GM12878 (cell line): Measurements from ENCODE around the gene C6orf52. TPM values are rescaled to one million over a fixed set of nuclear protein-coding genes. Genes with fewer than 3 reads are reported as not detected.

Experiments used
- ATAC-seq: fragments of 200-7000 bp; cut with Tn5 transposase; 3 replicates; pipeline ENCODE4 v1.9.1; 2020; ENCODE audit warnings: mild to moderate bottlenecking, moderate library complexity
- BruUV-seq: library from RNA; stranded (reverse); fragments of 400-500 nt; replicated peaks from 2 replicates; lab custom pipeline; 2021; lab: Mats Ljungman, UMichigan
- CTCF ChIA-PET: fragments of 300-600 bp; sonication (Branson Sonifier 250); formaldehyde crosslinking; extraction: SDS; loops from one replicate; lab custom pipeline; 2021; ENCODE audit warnings: inconsistent platforms; lab: Yijun Ruan, JAX
- POLR2A ChIA-PET: fragments of 350-600 bp; formaldehyde crosslinking; extraction: SDS; loops from one replicate; lab custom pipeline; 2021; ENCODE audit warnings: inconsistent platforms; lab: Charles Lee
- RAD21 ChIA-PET: fragments of 300-600 bp; sonication (Branson Sonifier 250); formaldehyde crosslinking; loops from one replicate; lab custom pipeline; 2023; ENCODE audit warnings: antibody characterized with exemption; ENCODE audit not compliant: unreplicated experiment; lab: Charles Lee
- SMC1A ChIA-PET: fragments of 300-600 bp; sonication (Branson Sonifier 250); formaldehyde crosslinking; loops from one replicate; lab custom pipeline; 2023; ENCODE audit not compliant: unreplicated experiment, uncharacterized antibody; lab: Charles Lee
- DNase-seq: peaks from one replicate; pipeline ENCODE4 v3.0.0-alpha.2; 2011; ENCODE audit warnings: low read depth, low spot score
- FAIRE-seq: peaks from 3 replicates; lab custom pipeline; 2011; peaks lifted over from hg19 to GRCh38; lab: Jason Lieb, UNC
- H2AFZ ChIP-seq: 2 replicates; pipeline ENCODE4 v1.6.0; 2011; ENCODE audit warnings: low read depth, low read length, control low read depth; ENCODE audit not compliant: control insufficient read depth
- H3K27ac ChIP-seq: 2 replicates; pipeline ENCODE4 v1.5.1; 2011; ENCODE audit warnings: control low read depth; ENCODE audit not compliant: control insufficient read depth, insufficient read depth
- H3K27me3 ChIP-seq, 2 experiments: replicated peaks in 1 of 2; 2 replicates each; pipeline versions ENCODE4 v1.6.0 to v1.6.1; 2011; ENCODE audit warnings: low read length in 1 of 2; ENCODE audit not compliant: control insufficient read depth in 2 of 2, insufficient read depth in 2 of 2
- H3K36me3 ChIP-seq, 2 experiments: 2 replicates each; pipeline ENCODE4 v1.5.1; 2011; ENCODE audit warnings: low read length in 1 of 2; ENCODE audit not compliant: control insufficient read depth in 2 of 2, insufficient read depth in 2 of 2
- H3K4me1 ChIP-seq: 2 replicates; pipeline ENCODE4 v1.6.1; 2011; ENCODE audit warnings: mild to moderate bottlenecking, low read length, moderate library complexity, mixed read lengths; ENCODE audit not compliant: control insufficient read depth, insufficient read depth
- H3K4me2 ChIP-seq: 2 replicates; pipeline ENCODE4 v1.6.0; 2011; ENCODE audit warnings: control low read depth; ENCODE audit not compliant: control insufficient read depth, insufficient read depth
- H3K4me3 ChIP-seq: fragments of 200-600 bp; sonication (generic); 2 replicates; pipeline ENCODE4 v1.5.1; 2016
- H3K79me2 ChIP-seq: 2 replicates; pipeline ENCODE4 v1.6.0; 2011; ENCODE audit warnings: low read length; ENCODE audit not compliant: control insufficient read depth, insufficient read depth
- H3K9ac ChIP-seq: 2 replicates; pipeline ENCODE4 v1.8.0; 2011; ENCODE audit warnings: low read length, control low read depth, mixed read lengths; ENCODE audit not compliant: control insufficient read depth, insufficient read depth
- H3K9me3 ChIP-seq: replicated peaks from 3 replicates; pipeline ENCODE4 v1.5.1; 2011; ENCODE audit warnings: mild to moderate bottlenecking, low read length; ENCODE audit not compliant: control insufficient read depth, insufficient read depth
- H4K20me1 ChIP-seq: 2 replicates; pipeline ENCODE4 v1.6.0; 2011; ENCODE audit not compliant: control insufficient read depth, insufficient read depth
- ATF7 ChIP-seq: fragments of 450-650 bp; IDR thresholded peaks from 2 replicates; pipeline ENCODE4 v1.6.1; 2016; ENCODE audit warnings: low read depth, mild to moderate bottlenecking
- EZH2 ChIP-seq: IDR thresholded peaks from 2 replicates; pipeline ENCODE4 v1.6.1; 2012; ENCODE audit warnings: low read depth, mild to moderate bottlenecking, control low read depth, inconsistent platforms, low read length, borderline replicate concordance; ENCODE audit not compliant: control insufficient read depth
- IRF5 ChIP-seq: fragments of 450-650 bp; IDR thresholded peaks from 2 replicates; pipeline ENCODE4 v1.6.1; 2017; ENCODE audit warnings: borderline replicate concordance
- MEF2B ChIP-seq: fragments of 450-650 bp; IDR thresholded peaks from 2 replicates; pipeline ENCODE4 v1.6.1; 2018; ENCODE audit warnings: mild to moderate bottlenecking, moderate library complexity; ENCODE audit not compliant: partially characterized antibody, poor library complexity, severe bottlenecking
- NFIC ChIP-seq: IDR thresholded peaks from 2 replicates; pipeline ENCODE4 v1.6.1; 2012; ENCODE audit warnings: low read depth, mild to moderate bottlenecking, inconsistent platforms, low read length, moderate library complexity
- NRF1 ChIP-seq: conservative IDR thresholded peaks from 2 replicates; pipeline ENCODE4 v1.6.1; 2011; ENCODE audit warnings: mild to moderate bottlenecking, low read depth, low read length, improper control_type of control experiment
- PKNOX1 ChIP-seq: fragments of 450-650 bp; IDR thresholded peaks from 2 replicates; pipeline ENCODE4 v1.6.1; 2016; ENCODE audit warnings: mild to moderate bottlenecking
- POU2F2 ChIP-seq: IDR thresholded peaks from 3 replicates; pipeline ENCODE4 v1.6.1; 2011; ENCODE audit warnings: low read depth, mild to moderate bottlenecking, low read length, borderline replicate concordance
- RCOR1 ChIP-seq: conservative IDR thresholded peaks from 2 replicates; pipeline ENCODE4 v1.6.1; 2012; ENCODE audit warnings: low read depth, low read length, improper control_type of control experiment
- RUNX3 ChIP-seq: IDR thresholded peaks from 2 replicates; pipeline ENCODE4 v1.6.1; 2012; ENCODE audit warnings: low read length, inconsistent platforms
- SREBF2 ChIP-seq: IDR thresholded peaks from 2 replicates; pipeline ENCODE4 v1.6.1; 2012; ENCODE audit warnings: mild to moderate bottlenecking, low read length
- YBX1 ChIP-seq: fragments of 450-650 bp; IDR thresholded peaks from 2 replicates; pipeline ENCODE4 v1.6.1; 2016; ENCODE audit warnings: antibody characterized with exemption
- ZNF207 ChIP-seq: fragments of 450-650 bp; IDR thresholded peaks from 2 replicates; pipeline ENCODE4 v1.6.1; 2014; ENCODE audit warnings: antibody characterized with exemption, mild to moderate bottlenecking, borderline replicate concordance
- in situ Hi-C: fragments of 300-500 bp; cut with MboI; formaldehyde crosslinking; loops from 9 replicates; pipeline ENCODE4 v1.14.3; 2018; ENCODE audit warnings: mixed read lengths
- intact Hi-C: fragments of 100-400 bp; cut with micrococcal nuclease; formaldehyde crosslinking; loops from one replicate; pipeline ENCODE4 v1.14.2; 2022; ENCODE audit not compliant: unreplicated experiment
- polyA plus RNA-seq, 11 experiments: library from polyadenylated mRNA; depleted of rRNA in 4 of 11; unstranded in 6 of 11; stranded (reverse) in 5 of 11; fragments of >200 nt; fragmentation: Nextera tagmentation in 4 of 11; fragmentation: Illumina TruSeq in 1 of 11; extraction: Ambion mirVana in 4 of 11; extraction: Trizol in 1 of 11; gene quantifications; 1 replicate in 1 of 11; 2 replicates in 10 of 11; pipeline versions ENCODE4 v1.2.1 to v1.2.3, GENCODE V29; 2011 to 2016; ENCODE audit warnings: inconsistent platforms in 2 of 11, missing spikeins in 2 of 11, low read depth in 1 of 11
- total RNA-seq, 4 experiments: library from RNA; depleted of rRNA in 3 of 4; stranded (reverse); fragments of >200 nt in 3 of 4; fragmentation: Illumina TruSeq in 1 of 4; extraction: Trizol in 1 of 4; gene quantifications; 2 replicates each; pipeline versions ENCODE4 v1.2.1 to v1.2.3, GENCODE V29; 2013 to 2021
- TF ChIP-seq, protein P1 (sequence below): fragments of 450-650 bp; IDR thresholded peaks from 2 replicates; pipeline ENCODE4 v1.6.1; 2017; ENCODE audit warnings: low read depth, mild to moderate bottlenecking, moderate library complexity

The C6orf52 gene
- total and polyA plus RNA-seq, 10 of the 15 experiments (the other 5 are each of a cell fraction or from before 2014, with no cell fraction given), result 2.7 to 15.1 (median 4.9) TPM

DNA sequence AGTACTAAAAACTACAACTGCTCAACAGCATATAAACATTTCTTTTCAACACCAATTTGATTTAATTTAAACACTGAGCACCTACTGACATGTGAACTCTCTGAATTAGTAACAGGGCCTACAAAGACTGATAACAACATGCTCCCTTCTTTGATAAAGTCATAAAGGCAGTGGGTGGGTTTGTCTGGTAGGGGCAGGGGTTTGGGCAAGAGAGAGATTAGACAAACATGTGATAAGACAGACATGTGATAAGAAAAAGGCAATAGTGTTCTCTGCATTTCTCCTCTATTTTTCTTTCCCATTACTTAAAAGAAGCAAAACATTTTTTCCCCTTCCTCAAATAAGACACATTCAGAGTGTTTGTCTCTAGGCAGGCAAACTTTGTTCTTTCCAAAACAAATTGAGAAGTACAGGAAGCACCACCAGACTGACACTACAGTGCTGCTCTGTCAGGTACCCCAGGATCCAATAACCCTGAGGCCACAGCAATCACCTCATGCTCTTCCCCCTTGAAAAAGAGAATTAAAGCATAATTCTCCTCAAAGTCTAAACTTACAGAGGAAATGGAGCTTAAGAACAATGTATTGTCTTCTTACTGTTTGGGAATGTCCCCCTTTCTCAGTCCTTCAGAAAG is 11.9 kb downstream of the C6orf52 start:
- RAD21 ChIA-PET, result interaction anchor here (1.3 kb wide), 1 partner anchor 22 kb away, joined by 4 read pairs; no protein-coding TSS in a partner anchor
- H3K9ac ChIP-seq, result no peak overlapping the region
- ATAC-seq (no peak), FAIRE-seq (no peak), DNase-seq (no peak)
- SMC1A ChIA-PET, result interaction anchor here (1.1 to 2.4 kb wide), 5 partner anchors 12 to 176 kb away, joined by 3 to 9 read pairs (median 3); partner anchors contain the start of genes C6orf52 and PAK1IP1
- in situ Hi-C loops (no loop called here), intact Hi-C loops (no loop called here)
- TF ChIP-seq ATF7 (no peak), POU2F2 (no peak), NRF1 (no peak), RCOR1 (no peak), SREBF2 (no peak), EZH2 (no peak), YBX1 (no peak), RUNX3 (no peak), MEF2B (no peak), IRF5 (no peak), NFIC (no peak), PKNOX1 (no peak), ZNF207 (no peak)
- TF ChIP-seq, protein P1, sequence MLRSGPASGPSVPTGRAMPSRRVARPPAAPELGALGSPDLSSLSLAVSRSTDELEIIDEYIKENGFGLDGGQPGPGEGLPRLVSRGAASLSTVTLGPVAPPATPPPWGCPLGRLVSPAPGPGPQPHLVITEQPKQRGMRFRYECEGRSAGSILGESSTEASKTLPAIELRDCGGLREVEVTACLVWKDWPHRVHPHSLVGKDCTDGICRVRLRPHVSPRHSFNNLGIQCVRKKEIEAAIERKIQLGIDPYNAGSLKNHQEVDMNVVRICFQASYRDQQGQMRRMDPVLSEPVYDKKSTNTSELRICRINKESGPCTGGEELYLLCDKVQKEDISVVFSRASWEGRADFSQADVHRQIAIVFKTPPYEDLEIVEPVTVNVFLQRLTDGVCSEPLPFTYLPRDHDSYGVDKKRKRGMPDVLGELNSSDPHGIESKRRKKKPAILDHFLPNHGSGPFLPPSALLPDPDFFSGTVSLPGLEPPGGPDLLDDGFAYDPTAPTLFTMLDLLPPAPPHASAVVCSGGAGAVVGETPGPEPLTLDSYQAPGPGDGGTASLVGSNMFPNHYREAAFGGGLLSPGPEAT, result no peak
- no peaks in the 10 kb centered on the region for H3K4me1 ChIP-seq
- H3K4me2 ChIP-seq, result no peak overlapping the region
- BruUV-seq, result no TSS peak
- CTCF ChIA-PET, result interaction anchor here (0.6 kb wide), 1 partner anchor 17 kb away, joined by 3 read pairs; no protein-coding TSS in a partner anchor
- no peak overlapping the region for H3K27ac ChIP-seq
- H4K20me1 ChIP-seq, result no peaks in the 10 kb centered on the region
- no peaks in the 10 kb centered on the region for H3K27me3 ChIP-seq
- H3K4me3 ChIP-seq, result no peak overlapping the region
- H3K36me3 ChIP-seq, result no peaks in the 10 kb centered on the region
- H2AFZ ChIP-seq, result no peak overlapping the region
- POLR2A ChIA-PET, result interaction anchor here (0.9 kb wide), 1 partner anchor 12 kb away, joined by 3 read pairs; the partner anchor contains the start of genes C6orf52 and PAK1IP1
- H3K9me3 ChIP-seq, result no peaks in the 10 kb centered on the region
- H3K79me2 ChIP-seq, result no peaks in the 10 kb centered on the region
